GM21619 (cell line): ENCODE data around the gene RAD51D.
"Not testable (repeated sequence)": the region's sequence is repeated elsewhere in the genome, so short reads cannot be mapped to it uniquely, and the experiment has no call there.

Experiments used
- ATAC-seq: cut with Tn5 transposase; IDR thresholded peaks from one replicate; pipeline ENCODE4 v1.9.1; 2021; ENCODE audit not compliant: unreplicated experiment

RAD51D gene

GRCh38 chr17:35119370-35120165, at the start of gene RAD51D:
Gene RAD51D (minus strand): TSS chr17:35119860. CDS start chr17:35119613, 247 bp downstream.
- ATAC-seq = peak; percentile 75

GRCh38 chr17:35167666-35168065, 48.0 kb upstream of the RAD51D start:
- ATAC-seq = no peak

- ATAC-seq = no peak
Measured at GRCh38 chr17:35167046-35167445, 47.4 kb upstream of the RAD51D start.

- ATAC-seq = no peak
Measured at GRCh38 chr17:35166526-35166925, 46.9 kb upstream of the RAD51D start.

GRCh38 chr17:35164716-35165115, 45.1 kb upstream of the RAD51D start:
- no peak for ATAC-seq

- no peak for ATAC-seq
Measured at GRCh38 chr17:35163886-35164285, 44.2 kb upstream of the RAD51D start.

GRCh38 chr17:35162755-35163154, 43.1 kb upstream of the RAD51D start:
- ATAC-seq = no peak

- no peak for ATAC-seq
Measured at GRCh38 chr17:35161281-35161761, 41.7 kb upstream of the RAD51D start.

GRCh38 chr17:35160354-35161201, 40.9 kb upstream of the RAD51D start:
- ATAC-seq = no peak

- no peak for ATAC-seq
Measured at GRCh38 chr17:35159940-35160339, 40.3 kb upstream of the RAD51D start.

- no peak for ATAC-seq
Measured at GRCh38 chr17:35155246-35155645, 35.6 kb upstream of the RAD51D start.

- ATAC-seq = no peak
Measured at GRCh38 chr17:35154196-35155165, 34.8 kb upstream of the RAD51D start.

- ATAC-seq = no peak
Measured at GRCh38 chr17:35152421-35153140, 32.9 kb upstream of the RAD51D start.

- not testable (repeated sequence) for ATAC-seq
Measured at GRCh38 chr17:35151080-35151479, 31.4 kb upstream of the RAD51D start.

GRCh38 chr17:35149941-35150340, 30.3 kb upstream of the RAD51D start:
- no peak for ATAC-seq

- ATAC-seq = no peak
Measured at GRCh38 chr17:35148144-35148543, 28.5 kb upstream of the RAD51D start.

GRCh38 chr17:35147375-35147905, 27.8 kb upstream of the RAD51D start, which contains the start of gene UNC45B:
Gene UNC45B (plus strand): TSS chr17:35147817. CDS start chr17:35148264, 447 bp downstream.
- no peak for ATAC-seq

- no peak for ATAC-seq
Measured at GRCh38 chr17:35146214-35146833, 26.7 kb upstream of the RAD51D start.

GRCh38 chr17:35144840-35145239, 25.2 kb upstream of the RAD51D start:
- ATAC-seq = no peak
